ENCODE data around the gene TMA7. TPM values are rescaled to one million over a fixed set of nuclear protein-coding genes. Genes with fewer than 3 reads are reported as not detected.
A peak's percentile ranks its signal among the peaks of the same experiment; 100 is the strongest.

The TMA7 gene
- total and polyA plus RNA-seq, 12 donors = 140 to 1,063 (median 196) TPM

GRCh38 chr3:48436855-48437254 lies 3.2 kb upstream of the TMA7 start:
- Histone ChIP-seq H3K36me3 (peaks cover 0 to 34% (median 10%) of the 10 kb centered on the region in 9 donors), H3K9me3 (no peaks in the 10 kb centered on the region), H3K4me1 (peaks cover 0 to 35% (median 24%) of the 10 kb centered on the region in 9 donors), H3K4me3 (no peak overlapping the region), H3K27ac (no peak overlapping the region), H3K27me3 (no peaks in the 10 kb centered on the region)
- 81 to 86% methylated on average over 7 of the region's 7 CpGs for WGBS, 2 donors
- no peak for ATAC-seq
- no peak for DNase-seq
- no peak for TF ChIP-seq CTCF (IDR thresholded peaks at IDR 0.05)
- intact Hi-C loops (cut with DNase I) = loop anchor here in 9 of 10 donors (1.0 to 10.0 kb wide), 11 partner anchors 35 to 242 kb away; no protein-coding TSS in a partner anchor

GRCh38 chr3:48437812-48438211 lies 2.2 kb upstream of the TMA7 start:
- H3K36me3 ChIP-seq = peaks cover 0 to 36% (median 4%) of the 10 kb centered on the region in 9 donors
- H3K4me1 ChIP-seq = peaks cover 0 to 41% (median 27%) of the 10 kb centered on the region in 9 donors
- no peak for TF ChIP-seq CTCF (IDR thresholded peaks at IDR 0.05)
- H3K27ac ChIP-seq = no peak overlapping the region
- no peak overlapping the region for H3K4me3 ChIP-seq
- no peaks in the 10 kb centered on the region for H3K9me3 ChIP-seq
- ATAC-seq (no peak), DNase-seq (no peak)
- 87 to 90% methylated on average over 4 of the region's 4 CpGs for WGBS, 2 donors
- H3K27me3 ChIP-seq = no peaks in the 10 kb centered on the region
- intact Hi-C loops (cut with DNase I) = loop anchor here in 7 of 10 donors (2.0 to 10.0 kb wide), 8 partner anchors 36 to 243 kb away; no protein-coding TSS in a partner anchor

- H3K27ac ChIP-seq = peak overlapping the region; percentile 68 to 98 (median 96)
- peaks cover 0 to 40% (median 5%) of the 10 kb centered on the region in 9 donors for H3K36me3 ChIP-seq
- H3K9me3 ChIP-seq = no peaks in the 10 kb centered on the region
- no peak for TF ChIP-seq CTCF (IDR thresholded peaks at IDR 0.05)
- peak overlapping the region; percentile 71 to 99 (median 88) for H3K4me3 ChIP-seq
- peaks cover 0 to 40% (median 29%) of the 10 kb centered on the region in 9 donors for H3K4me1 ChIP-seq
- ATAC-seq (peak in 6 of 8 donors; percentile 1 to 12 (median 8)), DNase-seq (no peak)
- H3K27me3 ChIP-seq = no peaks in the 10 kb centered on the region
- 1% methylated on average over 21 of the region's 21 CpGs for WGBS, 2 donors
- intact Hi-C loops (cut with DNase I) = no loop called here
Measured at GRCh38 chr3:48440590-48440958, 517 bp downstream of the TMA7 start.

- Histone ChIP-seq H3K4me1 (peaks cover 0 to 42% (median 35%) of the 10 kb centered on the region in 9 donors), H3K27ac (peak overlapping the region in 1 of 10 donors; percentile 96), H3K27me3 (no peaks in the 10 kb centered on the region), H3K36me3 (peaks cover 0 to 40% (median 5%) of the 10 kb centered on the region in 9 donors), H3K9me3 (no peaks in the 10 kb centered on the region), H3K4me3 (peak overlapping the region in 4 of 10 donors; percentile 84 to 99 (median 88))
- DNase-seq (no peak), ATAC-seq (no peak)
- intact Hi-C loops (cut with DNase I) = no loop called here
- TF ChIP-seq CTCF (IDR thresholded peaks at IDR 0.05) = no peak
- 75 to 82% methylated on average over 6 of the region's 6 CpGs for WGBS, 2 donors
Measured at GRCh38 chr3:48441940-48442339, 1.9 kb downstream of the TMA7 start.

All from heart right ventricle (tissue), 16 donors.